ENCODE measurements around the gene MRPS35.

- TF ChIP-seq GATA3 (IDR thresholded peaks at IDR 0.05; ENCODE audit: low read depth, low read length) (no peak), GATA2 (IDR thresholded peaks at IDR 0.05; ENCODE audit: low read depth, low read length) (no peak)
Observed at GRCh38 chr12:27771481-27772327, 61.1 kb downstream of the MRPS35 start.
